GM12874 (cell line): ENCODE measurements around the gene VEGFA.

Experiments
- TF ChIP-seq, protein P1 (sequence below): IDR thresholded peaks from 2 replicates; pipeline ENCODE4 v1.5.1; 2011; ENCODE audit warnings: low read depth, mild to moderate bottlenecking, control low read depth, low read length, moderate library complexity; ENCODE audit not compliant: insufficient read depth

The VEGFA gene

DNA sequence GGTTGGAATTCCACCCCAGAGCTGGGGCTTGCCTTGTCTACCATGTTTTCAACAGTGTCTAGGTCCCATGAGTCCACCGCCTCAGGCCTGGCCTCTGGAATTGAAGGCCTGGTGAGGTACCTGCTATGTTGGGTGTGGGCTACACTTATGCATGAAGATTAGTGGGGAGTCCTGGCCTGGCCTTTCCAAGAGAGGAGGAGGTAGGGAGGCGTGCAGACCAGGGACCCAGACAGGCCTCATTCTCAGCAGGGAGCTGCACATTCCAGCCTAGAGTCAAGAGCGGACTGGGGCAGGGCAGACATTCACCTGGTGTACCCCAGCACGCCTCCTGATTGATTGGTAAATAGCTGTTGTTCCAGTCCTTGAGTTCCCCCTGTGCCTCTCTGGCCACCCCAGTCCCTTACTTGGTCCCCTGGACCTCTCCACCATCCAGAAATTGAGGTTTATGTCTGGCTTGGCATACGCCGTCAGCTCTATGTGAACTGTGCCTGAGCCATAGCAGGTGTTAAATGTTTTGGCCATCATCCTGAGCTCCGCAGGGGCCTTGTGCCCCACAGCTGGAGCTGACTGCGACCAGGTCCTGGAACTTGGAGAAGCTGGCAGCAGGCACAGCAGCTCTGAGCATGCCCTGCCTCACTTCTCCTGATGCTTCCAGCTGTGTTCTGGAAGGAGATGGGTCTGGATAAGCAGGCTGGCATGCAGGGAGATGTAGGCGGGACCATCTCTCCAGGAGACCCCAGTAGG, 8.2 kb upstream of the VEGFA start:
- TF ChIP-seq, protein P1, sequence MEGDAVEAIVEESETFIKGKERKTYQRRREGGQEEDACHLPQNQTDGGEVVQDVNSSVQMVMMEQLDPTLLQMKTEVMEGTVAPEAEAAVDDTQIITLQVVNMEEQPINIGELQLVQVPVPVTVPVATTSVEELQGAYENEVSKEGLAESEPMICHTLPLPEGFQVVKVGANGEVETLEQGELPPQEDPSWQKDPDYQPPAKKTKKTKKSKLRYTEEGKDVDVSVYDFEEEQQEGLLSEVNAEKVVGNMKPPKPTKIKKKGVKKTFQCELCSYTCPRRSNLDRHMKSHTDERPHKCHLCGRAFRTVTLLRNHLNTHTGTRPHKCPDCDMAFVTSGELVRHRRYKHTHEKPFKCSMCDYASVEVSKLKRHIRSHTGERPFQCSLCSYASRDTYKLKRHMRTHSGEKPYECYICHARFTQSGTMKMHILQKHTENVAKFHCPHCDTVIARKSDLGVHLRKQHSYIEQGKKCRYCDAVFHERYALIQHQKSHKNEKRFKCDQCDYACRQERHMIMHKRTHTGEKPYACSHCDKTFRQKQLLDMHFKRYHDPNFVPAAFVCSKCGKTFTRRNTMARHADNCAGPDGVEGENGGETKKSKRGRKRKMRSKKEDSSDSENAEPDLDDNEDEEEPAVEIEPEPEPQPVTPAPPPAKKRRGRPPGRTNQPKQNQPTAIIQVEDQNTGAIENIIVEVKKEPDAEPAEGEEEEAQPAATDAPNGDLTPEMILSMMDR, result no peak

DNA sequence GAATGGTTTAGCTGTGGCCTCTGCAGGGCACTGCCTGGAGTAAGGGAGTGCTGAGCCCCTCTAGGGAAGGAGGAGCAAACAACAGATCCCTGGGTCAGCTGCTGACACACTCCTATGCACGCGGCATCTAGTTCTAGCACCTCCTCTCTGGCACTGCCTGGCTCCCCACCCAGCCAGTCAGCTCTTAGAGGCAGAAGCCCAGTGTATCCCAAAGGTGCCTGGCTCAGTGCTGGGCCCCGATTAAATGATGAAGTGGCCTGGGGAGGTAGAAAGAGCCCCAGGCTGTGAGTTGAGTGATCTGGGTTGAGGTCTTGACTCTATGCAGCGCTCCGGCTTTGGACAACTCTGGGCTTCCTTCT, 7.6 kb upstream of the VEGFA start:
- TF ChIP-seq, protein P1, result no peak

DNA sequence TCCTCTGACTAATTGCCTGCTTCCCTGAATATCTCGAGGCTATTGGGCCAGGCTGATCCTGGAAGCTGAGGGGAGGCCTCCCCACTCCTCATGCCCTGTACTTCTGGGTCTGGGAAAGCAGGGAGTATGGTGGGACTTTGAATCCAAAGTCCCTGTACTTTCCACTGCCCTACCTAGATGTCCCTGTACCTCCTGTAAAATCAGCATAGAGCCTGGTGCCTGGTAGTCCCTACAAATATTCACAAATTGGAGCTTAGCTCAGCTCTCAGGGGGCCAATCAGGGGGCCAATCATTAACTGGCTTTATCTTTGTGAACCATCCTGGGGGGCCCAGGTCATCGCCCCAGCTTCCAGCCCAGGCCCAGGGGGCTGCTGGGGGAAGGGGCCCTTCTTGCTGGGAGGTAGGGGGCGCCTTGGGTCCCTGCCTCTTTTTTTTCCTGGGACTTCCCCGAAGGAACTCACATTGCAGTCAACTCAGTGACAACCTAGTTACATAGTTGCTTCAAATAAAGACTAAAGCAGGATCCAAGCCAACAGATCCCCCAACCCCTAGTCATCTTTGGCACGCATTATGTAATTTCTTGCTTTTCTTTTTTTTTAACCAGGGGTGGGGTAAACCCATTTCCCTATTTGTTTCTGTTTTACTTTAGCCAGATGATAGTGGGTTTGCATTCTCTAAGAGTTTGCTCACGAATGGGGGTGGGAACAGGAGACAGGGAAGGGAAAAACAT, 6.9 kb upstream of the VEGFA start:
- TF ChIP-seq, protein P1, result no peak

- TF ChIP-seq, protein P1, result no peak
Observed at GRCh38 chr6:43763812-43764522, 6.0 kb upstream of the VEGFA start.

- TF ChIP-seq, protein P1, result no peak
Observed at GRCh38 chr6:43764772-43765171, 5.2 kb upstream of the VEGFA start.

GRCh38 chr6:43765776-43766499, 4.1 kb upstream of the VEGFA start:
- TF ChIP-seq, protein P1, result no peak

- TF ChIP-seq, protein P1, result no peak
Observed at GRCh38 chr6:43766500-43766853, 3.5 kb upstream of the VEGFA start.
